H1 (cell line): ENCODE data around the gene KLHL26. TPM values are rescaled to one million over a fixed set of nuclear protein-coding genes. Genes with fewer than 3 reads are reported as not detected.

Experiments
- ASH2L ChIP-seq: fragments of 200-600, 300-600 bp; sonication (generic); IDR thresholded peaks from one replicate; pipeline ENCODE4 v1.7.1; 2017; ENCODE audit warnings: low read length
- ATF2 ChIP-seq: IDR thresholded peaks from 2 replicates; pipeline ENCODE4 v1.6.1; 2012; ENCODE audit warnings: low read length, inconsistent platforms
- ATF3 ChIP-seq: IDR thresholded peaks from 2 replicates; pipeline ENCODE4 v1.6.1; 2011; ENCODE audit warnings: low read depth, mild to moderate bottlenecking, low read length; ENCODE audit not compliant: insufficient read depth
- CHD1 ChIP-seq: IDR thresholded peaks from 2 replicates; pipeline ENCODE4 v1.6.1; 2012; ENCODE audit warnings: low read depth, low read length, improper control_type of control experiment
- CTBP2 ChIP-seq: IDR thresholded peaks from 2 replicates; pipeline ENCODE4 v1.7.0; 2011; ENCODE audit warnings: borderline replicate concordance, mild to moderate bottlenecking, moderate library complexity, mixed read lengths, low read length; ENCODE audit not compliant: insufficient read depth, insufficient read length
- GABPA ChIP-seq: IDR thresholded peaks from 2 replicates; pipeline ENCODE4 v1.6.1; 2011; ENCODE audit warnings: mild to moderate bottlenecking, low read length, moderate library complexity, borderline replicate concordance; ENCODE audit not compliant: insufficient read depth
- JUN ChIP-seq: IDR thresholded peaks from 2 replicates; pipeline ENCODE4 v1.6.1; 2011; ENCODE audit warnings: low read depth, mild to moderate bottlenecking, improper control_type of control experiment, low read length
- KDM5A ChIP-seq: fragments of 200-600 bp; IDR thresholded peaks from 2 replicates; pipeline ENCODE4 v1.7.1; 2012; ENCODE audit warnings: mild to moderate bottlenecking, low read length, inconsistent platforms, mixed read lengths
- NANOG ChIP-seq: IDR thresholded peaks from 2 replicates; pipeline ENCODE4 v1.6.1; 2011; ENCODE audit warnings: low read length, low read depth, mild to moderate bottlenecking, inconsistent platforms; ENCODE audit not compliant: insufficient read depth, poor library complexity, severe bottlenecking
- PHF8 ChIP-seq: fragments of 200-600 bp; sonication (generic); conservative IDR thresholded peaks from 2 replicates; pipeline ENCODE4 v1.7.1; 2012; ENCODE audit warnings: low read depth, mild to moderate bottlenecking, inconsistent platforms, low read length, moderate library complexity
- RFX5 ChIP-seq: IDR thresholded peaks from 2 replicates; pipeline ENCODE4 v1.6.1; 2011; ENCODE audit warnings: low read depth, low read length, improper control_type of control experiment, borderline replicate concordance
- RNF2 ChIP-seq: fragments of 200-900, 300-1000 bp; sonication (generic); IDR thresholded peaks from 2 replicates; pipeline ENCODE4 v1.7.1; 2016; ENCODE audit warnings: borderline replicate concordance, low read depth, mild to moderate bottlenecking, antibody characterized with exemption, low read length; ENCODE audit not compliant: poor library complexity, severe bottlenecking; ENCODE audit errors: missing control alignments
- SIX5 ChIP-seq: IDR thresholded peaks from 2 replicates; pipeline ENCODE4 v1.6.1; 2011; ENCODE audit warnings: mild to moderate bottlenecking, low read depth, low read length
- SP2 ChIP-seq: IDR thresholded peaks from 2 replicates; pipeline ENCODE4 v1.6.1; 2012; ENCODE audit warnings: mild to moderate bottlenecking, low read length, inconsistent platforms
- polyA plus RNA-seq, 7 experiments: library from polyadenylated mRNA; depleted of rRNA in 3 of 7; stranded (reverse) in 5 of 7; unstranded in 2 of 7; fragments of >200 nt in 5 of 7; fragments of 200-250 nt in 2 of 7; gene quantifications; 1 replicate in 5 of 7; 2 replicates in 1 of 7; 4 replicates in 1 of 7; pipeline versions ENCODE4 v1.2.1 to v1.2.3, GENCODE V29; 2011 to 2013; ENCODE audit warnings: missing spikeins in 2 of 7, mixed read lengths in 2 of 7
- total RNA-seq: library from RNA; stranded (reverse); fragmentation: NEBNext Ultra II Directional; extraction: Animal tissue kit (Norgen Biotek cat#: 25700); gene quantifications from 2 replicates; pipeline ENCODE4 v1.2.1, GENCODE V29; 2021
- TF ChIP-seq, protein P1 (sequence below): IDR thresholded peaks from 2 replicates; pipeline ENCODE4 v1.6.1; 2012; ENCODE audit warnings: inconsistent platforms
- TF ChIP-seq, protein P2 (sequence below): IDR thresholded peaks from 2 replicates; pipeline ENCODE4 v1.6.1; 2012; ENCODE audit warnings: inconsistent platforms
- TF ChIP-seq, protein P3 (sequence below), 3 experiments: IDR thresholded peaks; 1 replicate in 2 of 3; 2 replicates in 1 of 3; pipeline versions ENCODE4 v1.5.1 to v1.6.1; 2011; ENCODE audit warnings: low read length in 3 of 3, mild to moderate bottlenecking in 3 of 3, inconsistent platforms in 2 of 3, low read depth in 1 of 3, moderate library complexity in 1 of 3; ENCODE audit not compliant: insufficient read depth in 1 of 3; ENCODE audit errors: control extremely low read depth in 1 of 3

The KLHL26 gene
- total and polyA plus RNA-seq, 2 of the 8 experiments (the other 6 are each of a cell fraction or from before 2014, with no cell fraction given): 2.2 to 8.8 TPM

- TF ChIP-seq, protein P1, sequence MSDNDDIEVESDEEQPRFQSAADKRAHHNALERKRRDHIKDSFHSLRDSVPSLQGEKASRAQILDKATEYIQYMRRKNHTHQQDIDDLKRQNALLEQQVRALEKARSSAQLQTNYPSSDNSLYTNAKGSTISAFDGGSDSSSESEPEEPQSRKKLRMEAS: no peak
- TF ChIP-seq, protein P2, sequence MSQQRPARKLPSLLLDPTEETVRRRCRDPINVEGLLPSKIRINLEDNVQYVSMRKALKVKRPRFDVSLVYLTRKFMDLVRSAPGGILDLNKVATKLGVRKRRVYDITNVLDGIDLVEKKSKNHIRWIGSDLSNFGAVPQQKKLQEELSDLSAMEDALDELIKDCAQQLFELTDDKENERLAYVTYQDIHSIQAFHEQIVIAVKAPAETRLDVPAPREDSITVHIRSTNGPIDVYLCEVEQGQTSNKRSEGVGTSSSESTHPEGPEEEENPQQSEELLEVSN: no peak
- no peak for TF ChIP-seq RNF2
- TF ChIP-seq SP2: peak; percentile 61; the same call in 1 of the 2 replicates
- TF ChIP-seq SIX5: no peak
- TF ChIP-seq JUN: no peak
- TF ChIP-seq GABPA: peak; percentile 80; the same call in 1 of the 2 replicates
- TF ChIP-seq PHF8: peak; percentile 94
- TF ChIP-seq ATF2: no peak
- no peak for TF ChIP-seq ATF3
- TF ChIP-seq, protein P3, sequence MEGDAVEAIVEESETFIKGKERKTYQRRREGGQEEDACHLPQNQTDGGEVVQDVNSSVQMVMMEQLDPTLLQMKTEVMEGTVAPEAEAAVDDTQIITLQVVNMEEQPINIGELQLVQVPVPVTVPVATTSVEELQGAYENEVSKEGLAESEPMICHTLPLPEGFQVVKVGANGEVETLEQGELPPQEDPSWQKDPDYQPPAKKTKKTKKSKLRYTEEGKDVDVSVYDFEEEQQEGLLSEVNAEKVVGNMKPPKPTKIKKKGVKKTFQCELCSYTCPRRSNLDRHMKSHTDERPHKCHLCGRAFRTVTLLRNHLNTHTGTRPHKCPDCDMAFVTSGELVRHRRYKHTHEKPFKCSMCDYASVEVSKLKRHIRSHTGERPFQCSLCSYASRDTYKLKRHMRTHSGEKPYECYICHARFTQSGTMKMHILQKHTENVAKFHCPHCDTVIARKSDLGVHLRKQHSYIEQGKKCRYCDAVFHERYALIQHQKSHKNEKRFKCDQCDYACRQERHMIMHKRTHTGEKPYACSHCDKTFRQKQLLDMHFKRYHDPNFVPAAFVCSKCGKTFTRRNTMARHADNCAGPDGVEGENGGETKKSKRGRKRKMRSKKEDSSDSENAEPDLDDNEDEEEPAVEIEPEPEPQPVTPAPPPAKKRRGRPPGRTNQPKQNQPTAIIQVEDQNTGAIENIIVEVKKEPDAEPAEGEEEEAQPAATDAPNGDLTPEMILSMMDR (IDR thresholded peaks at IDR 0.05; ENCODE audit: control extremely low read depth in 1 of 3, insufficient read depth in 1 of 3, low read depth in 1 of 3, low read length in 3 of 3): peak; percentile 90 to 92 (median 91)
- no peak for TF ChIP-seq ASH2L
- peak; percentile 25 for TF ChIP-seq NANOG
- TF ChIP-seq KDM5A: no peak
- TF ChIP-seq CHD1: no peak
- no peak for TF ChIP-seq RFX5
- no peak for TF ChIP-seq CTBP2
These were observed 48.0 kb upstream of the KLHL26 start, which contains the start of gene REX1BD (continued) for GRCh38 chr19:18588611-18589379.
